Thoracic aorta (tissue), 2 donors: Measurements from ENCODE around the gene SLC36A1. TPM values are rescaled to one million over a fixed set of nuclear protein-coding genes. Genes with fewer than 3 reads are reported as not detected.

Source experiments
- ATAC-seq: fragments of 150-250 bp; one replicate; pipeline ENCODE4 v1.8.0; 2017; ENCODE audit warnings: low read depth; ENCODE audit not compliant: insufficient number of reproducible peaks, low FRiP score
- DNase-seq: peaks from one replicate; pipeline ENCODE4 v3.0.0-alpha.2; 2020; ENCODE audit warnings: low spot score
- H3K27ac ChIP-seq, 2 donors: fragments of 200-600 bp; sonication (generic); 1 replicate in 1 of 2; 2 replicates in 1 of 2; pipeline ENCODE4 v1.5.1; 2016; ENCODE audit warnings: mild to moderate bottlenecking in 2 of 2, moderate library complexity in 2 of 2
- H3K27me3 ChIP-seq: fragments of 200-600 bp; sonication (generic); replicated peaks from 2 replicates; pipeline ENCODE4 v1.6.0; 2016; ENCODE audit warnings: mild to moderate bottlenecking; ENCODE audit not compliant: insufficient read depth
- H3K36me3 ChIP-seq: fragments of 200-600 bp; sonication (generic); one replicate; pipeline ENCODE4 v1.5.1; 2016
- H3K4me1 ChIP-seq, 2 donors: fragments of 200-600 bp; sonication (generic); 1 replicate in 1 of 2; 2 replicates in 1 of 2; pipeline versions ENCODE4 v1.5.1 to v1.6.0; 2016; ENCODE audit warnings: low read depth in 2 of 2, mild to moderate bottlenecking in 1 of 2; ENCODE audit not compliant: control insufficient read depth in 1 of 2
- H3K4me3 ChIP-seq: fragments of 200-600 bp; sonication (generic); 2 replicates; pipeline ENCODE4 v1.5.1; 2016; ENCODE audit warnings: mild to moderate bottlenecking
- H3K9me3 ChIP-seq: fragments of 200-600 bp; sonication (generic); 2 replicates; pipeline ENCODE4 v1.5.1; 2016
- total RNA-seq, 2 donors: library from RNA; depleted of rRNA; stranded (reverse); fragments of >200 nt; gene quantifications; one replicate each; pipeline versions ENCODE4 v1.1.0 to v1.2.3, GENCODE V29; 2016
- TF ChIP-seq, protein P1 (sequence below): fragments of 200-600 bp; sonication (generic); IDR thresholded peaks from one replicate; pipeline ENCODE4 v1.5.1; 2019; ENCODE audit warnings: antibody characterized with exemption

The SLC36A1 gene
- total RNA-seq, 2 donors from 2014 or later: 16.0 to 26.5 TPM

DNA sequence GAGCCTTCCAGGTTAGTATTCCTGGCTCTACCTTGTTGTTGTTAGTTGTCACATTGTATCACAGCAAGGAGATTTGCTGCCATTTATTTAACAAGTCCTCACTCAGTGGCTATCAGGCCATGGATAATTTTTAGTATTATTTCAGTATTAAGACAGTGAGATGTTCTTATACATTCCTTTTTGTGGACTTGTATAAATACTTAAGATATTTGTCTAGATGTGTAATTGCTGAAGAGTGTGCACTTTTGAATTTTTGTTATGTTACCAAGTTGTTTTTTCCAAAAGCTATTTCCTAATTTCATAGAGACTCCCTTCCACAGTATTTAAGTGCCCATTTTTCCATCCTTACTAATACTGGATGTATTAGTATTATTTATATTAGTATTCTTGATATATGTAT lies 22.0 kb downstream of the SLC36A1 start:
- H3K27ac ChIP-seq: no peak overlapping the region

GRCh38 chr5:151469992-151470391 lies 22.6 kb downstream of the SLC36A1 start:
- Histone ChIP-seq H3K9me3 (no peaks in the 10 kb centered on the region), H3K4me1 (no peaks in the 10 kb centered on the region), H3K27me3 (no peaks in the 10 kb centered on the region), H3K36me3 (peaks cover 29% of the 10 kb centered on the region), H3K27ac (no peak overlapping the region), H3K4me3 (no peak overlapping the region)
- DNase-seq (no peak), ATAC-seq (no peak)
- TF ChIP-seq, protein P1, sequence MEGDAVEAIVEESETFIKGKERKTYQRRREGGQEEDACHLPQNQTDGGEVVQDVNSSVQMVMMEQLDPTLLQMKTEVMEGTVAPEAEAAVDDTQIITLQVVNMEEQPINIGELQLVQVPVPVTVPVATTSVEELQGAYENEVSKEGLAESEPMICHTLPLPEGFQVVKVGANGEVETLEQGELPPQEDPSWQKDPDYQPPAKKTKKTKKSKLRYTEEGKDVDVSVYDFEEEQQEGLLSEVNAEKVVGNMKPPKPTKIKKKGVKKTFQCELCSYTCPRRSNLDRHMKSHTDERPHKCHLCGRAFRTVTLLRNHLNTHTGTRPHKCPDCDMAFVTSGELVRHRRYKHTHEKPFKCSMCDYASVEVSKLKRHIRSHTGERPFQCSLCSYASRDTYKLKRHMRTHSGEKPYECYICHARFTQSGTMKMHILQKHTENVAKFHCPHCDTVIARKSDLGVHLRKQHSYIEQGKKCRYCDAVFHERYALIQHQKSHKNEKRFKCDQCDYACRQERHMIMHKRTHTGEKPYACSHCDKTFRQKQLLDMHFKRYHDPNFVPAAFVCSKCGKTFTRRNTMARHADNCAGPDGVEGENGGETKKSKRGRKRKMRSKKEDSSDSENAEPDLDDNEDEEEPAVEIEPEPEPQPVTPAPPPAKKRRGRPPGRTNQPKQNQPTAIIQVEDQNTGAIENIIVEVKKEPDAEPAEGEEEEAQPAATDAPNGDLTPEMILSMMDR: no peak

More for the DNA sequence above, 22.0 kb downstream of the SLC36A1 start:
- DNase-seq (no peak), ATAC-seq (no peak)
- H3K4me3 ChIP-seq: no peak overlapping the region
- H3K27me3 ChIP-seq: no peaks in the 10 kb centered on the region
- no peaks in the 10 kb centered on the region for H3K9me3 ChIP-seq
- no peaks in the 10 kb centered on the region for H3K4me1 ChIP-seq
- peaks cover 31% of the 10 kb centered on the region for H3K36me3 ChIP-seq
- TF ChIP-seq, protein P1: no peak

- no peaks in the 10 kb centered on the region for H3K9me3 ChIP-seq
- TF ChIP-seq, protein P1: no peak
- H3K27ac ChIP-seq: no peak overlapping the region
- peaks cover 27% of the 10 kb centered on the region for H3K36me3 ChIP-seq
- no peaks in the 10 kb centered on the region for H3K4me1 ChIP-seq
- ATAC-seq: no peak
- no peak overlapping the region for H3K4me3 ChIP-seq
- H3K27me3 ChIP-seq: no peaks in the 10 kb centered on the region
- DNase-seq: no peak
Measured at GRCh38 chr5:151470439-151470838, 23.0 kb downstream of the SLC36A1 start.

DNA sequence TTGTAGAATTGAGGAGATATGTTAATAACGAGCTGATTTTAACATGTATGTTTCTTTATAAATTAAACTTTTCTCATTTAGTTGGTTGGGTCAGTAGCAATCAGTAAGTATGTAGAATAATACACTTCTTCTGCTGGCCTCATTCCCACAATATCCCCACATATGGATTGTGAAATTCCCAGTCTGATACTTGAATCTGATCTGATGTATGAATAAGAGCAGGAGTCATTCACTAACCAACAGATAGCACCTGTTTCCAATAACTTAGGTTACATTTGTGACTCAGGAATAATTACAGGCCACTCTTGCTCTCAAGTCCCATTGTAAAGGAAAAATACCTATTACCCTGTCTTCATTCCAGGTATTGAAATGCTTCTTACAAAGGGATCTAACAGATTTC lies 23.9 kb downstream of the SLC36A1 start:
- Histone ChIP-seq H3K27ac (no peak overlapping the region), H3K4me3 (no peak overlapping the region), H3K36me3 (peaks cover 21% of the 10 kb centered on the region), H3K9me3 (no peaks in the 10 kb centered on the region), H3K27me3 (no peaks in the 10 kb centered on the region), H3K4me1 (no peaks in the 10 kb centered on the region)
- no peak for DNase-seq
- ATAC-seq: no peak
- TF ChIP-seq, protein P1: no peak

GRCh38 chr5:151474799-151475198 lies 27.4 kb downstream of the SLC36A1 start:
- H3K4me1 ChIP-seq: no peaks in the 10 kb centered on the region
- H3K9me3 ChIP-seq: no peaks in the 10 kb centered on the region
- ATAC-seq: no peak
- H3K27ac ChIP-seq: no peak overlapping the region
- peaks cover 23% of the 10 kb centered on the region for H3K36me3 ChIP-seq
- DNase-seq: no peak
- H3K27me3 ChIP-seq: no peaks in the 10 kb centered on the region
- H3K4me3 ChIP-seq: no peak overlapping the region
- TF ChIP-seq, protein P1: no peak
